SJCRH30 (cell line): ENCODE results near the gene TMCC1. TPM values are rescaled to one million over a fixed set of nuclear protein-coding genes. Genes with fewer than 3 reads are reported as not detected.
"Not testable (repeated sequence)": the region's sequence is repeated elsewhere in the genome, so short reads cannot be mapped to it uniquely, and the experiment has no call there.

Experiments used
- DNase-seq, 2 experiments: peaks; one replicate each; pipeline ENCODE4 v3.0.0-alpha.2; 2015 to 2020
- H3K27ac ChIP-seq: fragments of 250-450 bp; sonication (Bioruptor Pico); 2 replicates; pipeline ENCODE4 v1.5.1; 2020; ENCODE audit warnings: mild to moderate bottlenecking, moderate library complexity
- H3K27me3 ChIP-seq: fragments of 250-450 bp; sonication (Bioruptor Pico); 2 replicates; pipeline ENCODE4 v1.5.1; 2020; ENCODE audit warnings: mild to moderate bottlenecking, moderate library complexity
- H3K36me3 ChIP-seq: fragments of 250-450 bp; sonication (Bioruptor Pico); 2 replicates; pipeline ENCODE4 v1.5.1; 2020; ENCODE audit warnings: mild to moderate bottlenecking, moderate library complexity
- H3K4me1 ChIP-seq: fragments of 250-450 bp; sonication (Bioruptor Pico); 2 replicates; pipeline ENCODE4 v1.5.1; 2020; ENCODE audit warnings: mild to moderate bottlenecking, moderate library complexity
- H3K4me3 ChIP-seq: fragments of 250-450 bp; sonication (Bioruptor Pico); 2 replicates; pipeline ENCODE4 v1.5.1; 2020; ENCODE audit warnings: mild to moderate bottlenecking, moderate library complexity
- H3K9me3 ChIP-seq: fragments of 250-450 bp; sonication (Bioruptor Pico); replicated peaks from 2 replicates; pipeline ENCODE4 v1.5.1; 2020; ENCODE audit warnings: mild to moderate bottlenecking, moderate library complexity
- total RNA-seq: library from RNA; depleted of rRNA; stranded (reverse); fragments of >200 nt; shearing (Covaris generic); gene quantifications from 2 replicates; pipeline ENCODE4 v1.2.3, GENCODE V29; 2014

The TMCC1 gene
- total RNA-seq, 1 experiment from 2014 or later: 22.1 TPM

DNA sequence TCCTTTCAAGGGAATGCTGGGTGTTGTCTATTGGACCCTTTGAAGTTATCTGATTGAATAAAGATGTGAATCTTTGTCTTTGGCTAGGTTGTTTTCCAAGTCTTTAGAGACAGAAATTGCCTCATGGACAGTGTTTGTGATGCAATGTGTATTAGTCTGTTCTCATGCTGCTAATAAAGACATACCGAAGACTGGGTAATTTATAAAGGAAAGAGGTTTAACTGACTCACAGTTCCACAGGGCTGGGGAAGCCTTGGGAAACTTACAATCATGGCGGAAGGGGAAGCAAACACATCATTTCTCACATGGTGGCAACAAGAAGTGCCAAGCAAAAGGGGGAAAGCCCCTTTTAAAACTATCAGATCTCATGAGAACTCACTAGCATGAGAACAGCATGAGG lies 198.3 kb downstream of the TMCC1 start:
- Histone ChIP-seq H3K4me1 (peaks cover 7% of the 10 kb centered on the region), H3K27me3 (no peaks in the 10 kb centered on the region), H3K27ac (no peak overlapping the region), H3K4me3 (no peak overlapping the region), H3K36me3 (no peaks in the 10 kb centered on the region), H3K9me3 (peaks cover 5% of the 10 kb centered on the region; the same call in 1 of the 2 replicates)
- DNase-seq: no peak

DNA sequence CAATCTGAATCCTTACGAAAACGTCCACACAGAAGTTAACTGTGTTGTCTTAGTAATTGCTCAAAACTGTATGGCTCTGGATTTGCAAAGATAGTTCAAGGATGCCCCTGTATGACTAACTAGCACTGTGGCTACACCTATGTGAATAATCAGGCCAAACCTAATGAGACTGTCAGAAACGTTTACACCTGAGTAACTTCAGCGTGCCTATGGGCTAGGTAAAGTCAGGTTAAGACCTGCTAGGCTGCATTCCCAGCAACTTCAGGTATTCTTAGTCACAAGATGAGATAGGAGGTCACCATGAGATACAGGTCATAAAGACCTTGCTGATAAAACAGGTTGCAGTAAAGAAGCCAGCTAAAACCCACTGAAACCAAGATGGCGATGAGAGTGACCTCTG lies 199.3 kb downstream of the TMCC1 start:
- Histone ChIP-seq H3K9me3 (peaks cover 5% of the 10 kb centered on the region; the same call in 1 of the 2 replicates), H3K27ac (no peak overlapping the region), H3K4me3 (no peak overlapping the region), H3K36me3 (no peaks in the 10 kb centered on the region), H3K4me1 (peaks cover 13% of the 10 kb centered on the region), H3K27me3 (no peaks in the 10 kb centered on the region)
- DNase-seq: no peak

- no peak for DNase-seq
- H3K4me3 ChIP-seq: no peak overlapping the region
- no peaks in the 10 kb centered on the region for H3K36me3 ChIP-seq
- no peaks in the 10 kb centered on the region for H3K27me3 ChIP-seq
- H3K4me1 ChIP-seq: peaks cover 13% of the 10 kb centered on the region
- H3K9me3 ChIP-seq: peaks cover 5% of the 10 kb centered on the region; the same call in 1 of the 2 replicates
- H3K27ac ChIP-seq: no peak overlapping the region
Measured at GRCh38 chr3:129692743-129693142, 200.8 kb downstream of the TMCC1 start.

DNA sequence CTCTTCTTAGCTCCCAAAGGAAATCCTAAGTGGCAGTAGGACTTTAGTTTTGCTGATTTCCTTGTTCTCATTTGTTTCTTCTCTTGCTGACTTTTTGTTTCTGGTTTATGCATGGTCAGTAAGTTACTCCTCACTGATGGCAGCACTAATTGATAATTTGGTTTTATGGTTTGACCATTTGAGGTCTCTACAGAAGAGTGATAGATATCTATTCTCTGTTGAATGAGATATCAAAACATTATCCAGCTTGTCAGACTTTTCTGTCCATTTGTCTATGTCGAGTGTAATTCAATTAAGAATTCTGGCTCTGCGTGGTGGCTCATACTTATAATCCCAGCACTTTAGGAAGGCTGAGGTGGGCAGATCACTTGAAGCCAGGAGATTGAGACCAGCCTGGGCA lies 202.5 kb downstream of the TMCC1 start:
- Histone ChIP-seq H3K4me1 (peaks cover 13% of the 10 kb centered on the region), H3K9me3 (peaks cover under 1% of the 10 kb centered on the region; the same call in 1 of the 2 replicates), H3K36me3 (no peaks in the 10 kb centered on the region), H3K27ac (peak overlapping the region; percentile 42), H3K4me3 (no peak overlapping the region), H3K27me3 (no peaks in the 10 kb centered on the region)
- DNase-seq: peak in 1 of 2 experiments; percentile 11

DNA sequence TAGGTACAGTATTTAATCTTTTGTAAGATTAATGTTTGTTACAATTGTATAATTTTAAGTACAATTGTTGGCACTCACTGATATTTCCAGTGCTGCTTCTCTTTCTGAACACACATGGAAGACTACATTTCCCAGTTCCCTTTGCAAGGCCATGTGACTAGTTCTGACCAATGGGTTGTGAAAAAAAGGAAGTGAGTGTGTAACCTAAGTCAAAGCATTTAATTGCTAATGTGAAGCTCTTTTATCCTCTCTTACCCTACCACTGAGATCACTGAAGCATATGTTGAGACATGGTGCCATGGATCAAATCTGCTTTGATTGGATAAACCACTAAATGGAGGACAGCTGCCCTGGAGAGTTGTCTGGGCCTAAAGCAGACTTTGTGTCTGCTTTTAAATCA lies 203.1 kb downstream of the TMCC1 start:
- H3K36me3 ChIP-seq: no peaks in the 10 kb centered on the region
- H3K4me1 ChIP-seq: peaks cover 13% of the 10 kb centered on the region
- peak overlapping the region; percentile 42 for H3K27ac ChIP-seq
- H3K27me3 ChIP-seq: no peaks in the 10 kb centered on the region
- peak; percentile 67 to 91 for DNase-seq
- no peak overlapping the region for H3K4me3 ChIP-seq
- H3K9me3 ChIP-seq: no peaks in the 10 kb centered on the region

DNA sequence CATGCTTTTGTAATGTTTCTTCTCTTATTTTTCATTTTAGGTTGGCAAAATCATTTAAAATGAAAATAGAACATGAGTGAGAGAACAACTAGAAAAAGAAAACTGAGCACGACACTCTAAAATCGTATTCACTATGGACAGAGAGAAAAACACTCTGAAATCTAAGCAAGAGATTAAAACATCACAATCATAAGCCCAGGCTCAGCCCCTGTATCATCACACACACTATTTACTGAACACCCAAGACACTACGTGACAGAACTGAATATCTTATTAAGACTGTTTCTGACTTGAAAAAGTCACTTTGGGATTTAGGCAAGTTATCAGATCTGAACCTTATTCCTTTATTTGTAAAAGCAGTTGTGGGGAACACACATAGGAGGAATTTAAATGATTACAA lies 204.5 kb downstream of the TMCC1 start:
- no peaks in the 10 kb centered on the region for H3K9me3 ChIP-seq
- H3K27ac ChIP-seq: no peak overlapping the region
- H3K4me1 ChIP-seq: peaks cover 13% of the 10 kb centered on the region
- H3K4me3 ChIP-seq: no peak overlapping the region
- DNase-seq: no peak
- H3K36me3 ChIP-seq: no peaks in the 10 kb centered on the region
- H3K27me3 ChIP-seq: no peaks in the 10 kb centered on the region

DNA sequence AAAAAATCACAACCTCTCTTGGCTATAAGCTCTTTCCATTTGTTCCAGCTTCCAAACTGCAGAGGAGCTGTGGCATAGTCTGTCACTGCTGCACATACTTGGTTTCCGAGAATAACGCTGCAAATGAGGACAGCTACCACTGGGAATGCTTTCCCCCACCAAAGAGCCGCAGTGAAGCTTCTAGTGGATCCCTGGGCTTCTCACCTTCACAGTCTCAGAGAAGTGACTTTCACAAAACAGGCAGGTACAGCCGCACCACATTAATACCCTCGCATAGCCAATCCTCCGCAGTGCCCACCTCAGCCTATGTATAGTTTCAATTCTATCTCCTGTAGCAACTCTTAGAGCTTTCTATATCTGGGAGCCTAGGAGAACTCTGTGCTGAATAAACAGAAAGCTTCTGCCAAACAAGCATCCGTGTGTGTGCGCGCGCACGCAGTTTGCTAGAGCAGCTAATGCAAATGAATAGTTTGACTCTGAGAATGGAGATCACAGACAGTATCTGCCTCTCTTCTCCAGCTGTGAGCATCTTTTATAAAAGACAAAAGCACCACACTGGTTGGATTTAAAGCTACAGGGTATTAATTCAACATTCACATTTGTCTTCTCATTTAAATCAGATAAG lies 205.1 kb downstream of the TMCC1 start:
- no peak for DNase-seq
- Histone ChIP-seq H3K4me1 (peaks cover 13% of the 10 kb centered on the region), H3K4me3 (no peak overlapping the region), H3K36me3 (no peaks in the 10 kb centered on the region), H3K27ac (no peak overlapping the region), H3K27me3 (no peaks in the 10 kb centered on the region), H3K9me3 (no peaks in the 10 kb centered on the region)

GRCh38 chr3:129687586-129688125 lies 205.9 kb downstream of the TMCC1 start:
- no peak overlapping the region for H3K27ac ChIP-seq
- no peak overlapping the region for H3K4me3 ChIP-seq
- DNase-seq: no peak

GRCh38 chr3:129686941-129687340 lies 206.6 kb downstream of the TMCC1 start:
- Histone ChIP-seq H3K27ac (no peak overlapping the region), H3K9me3 (no peaks in the 10 kb centered on the region), H3K27me3 (no peaks in the 10 kb centered on the region), H3K4me1 (peaks cover 13% of the 10 kb centered on the region), H3K4me3 (no peak overlapping the region), H3K36me3 (no peaks in the 10 kb centered on the region)
- no peak for DNase-seq

More at GRCh38 chr3:129687586-129688125, 205.9 kb downstream of the TMCC1 start:
- H3K9me3 ChIP-seq: no peaks in the 10 kb centered on the region
- no peaks in the 10 kb centered on the region for H3K27me3 ChIP-seq
- no peaks in the 10 kb centered on the region for H3K36me3 ChIP-seq
- peaks cover 13% of the 10 kb centered on the region for H3K4me1 ChIP-seq

DNA sequence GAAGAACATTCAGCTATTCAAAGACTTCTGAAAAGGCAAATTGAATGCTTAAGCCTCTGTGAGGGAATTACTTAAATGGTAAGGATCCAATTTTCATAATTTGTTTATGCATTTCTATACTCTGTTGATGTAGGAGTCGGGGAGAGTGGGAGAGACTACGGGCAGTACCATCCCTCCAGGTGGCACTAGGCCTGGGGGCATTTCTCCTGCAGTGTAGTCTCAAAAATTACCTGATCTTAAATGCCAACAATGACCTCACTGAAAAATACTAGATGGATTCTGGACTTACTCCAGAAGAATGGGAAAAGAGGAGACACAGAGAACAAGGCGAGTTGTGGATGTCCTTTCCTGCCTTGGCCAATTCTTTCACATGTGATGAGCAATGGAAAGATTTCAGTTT lies 209.2 kb downstream of the TMCC1 start:
- Histone ChIP-seq H3K4me3 (no peak overlapping the region), H3K36me3 (no peaks in the 10 kb centered on the region), H3K27me3 (no peaks in the 10 kb centered on the region), H3K9me3 (no peaks in the 10 kb centered on the region), H3K27ac (no peak overlapping the region), H3K4me1 (no peaks in the 10 kb centered on the region)
- DNase-seq: no peak

- Histone ChIP-seq H3K4me3 (no peak overlapping the region), H3K4me1 (no peaks in the 10 kb centered on the region), H3K36me3 (no peaks in the 10 kb centered on the region), H3K27me3 (no peaks in the 10 kb centered on the region), H3K9me3 (no peaks in the 10 kb centered on the region), H3K27ac (no peak overlapping the region)
- no peak for DNase-seq
Measured at GRCh38 chr3:129683201-129683600, 210.3 kb downstream of the TMCC1 start.

GRCh38 chr3:129676985-129677384 lies 216.5 kb downstream of the TMCC1 start:
- no peaks in the 10 kb centered on the region for H3K9me3 ChIP-seq
- no peaks in the 10 kb centered on the region for H3K27me3 ChIP-seq
- DNase-seq: no peak
- H3K27ac ChIP-seq: no peak overlapping the region
- H3K36me3 ChIP-seq: no peaks in the 10 kb centered on the region
- H3K4me3 ChIP-seq: no peak overlapping the region
- H3K4me1 ChIP-seq: no peaks in the 10 kb centered on the region

DNA sequence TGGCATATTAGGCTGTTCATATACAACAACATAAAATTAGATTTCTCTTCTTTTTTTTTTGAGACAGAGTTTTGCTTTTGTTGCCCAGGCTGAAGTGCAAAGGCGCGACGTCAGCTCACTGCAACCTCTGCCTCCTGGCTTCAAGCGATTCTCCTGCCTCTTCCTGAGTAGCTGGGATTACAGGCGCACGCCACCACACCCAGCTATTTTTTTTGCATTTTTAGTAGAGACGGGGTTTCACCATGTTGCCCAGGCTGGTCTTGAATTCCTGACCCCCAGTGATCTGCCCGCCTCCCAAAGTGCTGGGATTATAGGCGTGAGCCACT lies 218.8 kb downstream of the TMCC1 start:
- not testable (repeated sequence) for H3K4me1 ChIP-seq, H3K27me3 ChIP-seq, H3K27ac ChIP-seq, H3K4me3 ChIP-seq, DNase-seq, H3K9me3 ChIP-seq, H3K36me3 ChIP-seq

GRCh38 chr3:129673897-129674797 lies 219.4 kb downstream of the TMCC1 start:
- Histone ChIP-seq H3K4me3 (no peak overlapping the region), H3K27me3 (no peaks in the 10 kb centered on the region), H3K9me3 (no peaks in the 10 kb centered on the region), H3K27ac (no peak overlapping the region), H3K4me1 (no peaks in the 10 kb centered on the region), H3K36me3 (peaks cover 9% of the 10 kb centered on the region)
- DNase-seq: no peak

- no peak overlapping the region for H3K4me3 ChIP-seq
- H3K27me3 ChIP-seq: no peaks in the 10 kb centered on the region
- H3K27ac ChIP-seq: no peak overlapping the region
- no peaks in the 10 kb centered on the region for H3K4me1 ChIP-seq
- DNase-seq: no peak
- H3K9me3 ChIP-seq: no peaks in the 10 kb centered on the region
- H3K36me3 ChIP-seq: peaks cover 9% of the 10 kb centered on the region
Measured at GRCh38 chr3:129673012-129673411, 220.5 kb downstream of the TMCC1 start.
